H9 (cell line): Measurements from ENCODE around the gene GALNT16. TPM values are rescaled to one million over a fixed set of nuclear protein-coding genes. Genes with fewer than 3 reads are reported as not detected.

Experiments used
- DNase-seq: peaks from one replicate; pipeline ENCODE4 v3.0.0-alpha.2; 2017
- H2AFZ ChIP-seq: one replicate; pipeline ENCODE4 v1.6.1; 2013; ENCODE audit warnings: mild to moderate bottlenecking, low read length, control low read depth, moderate library complexity
- H2AK5ac ChIP-seq: 2 replicates; pipeline ENCODE4 v1.6.1; 2013; ENCODE audit warnings: low read length, control low read depth, mixed read lengths; ENCODE audit not compliant: insufficient read length
- H2BK120ac ChIP-seq: one replicate; pipeline ENCODE4 v1.6.1; 2013; ENCODE audit warnings: low read depth, mild to moderate bottlenecking, low read length, control low read depth, inconsistent platforms; ENCODE audit not compliant: poor library complexity, severe bottlenecking
- H2BK12ac ChIP-seq: 2 replicates; pipeline ENCODE4 v1.6.1; 2013; ENCODE audit warnings: low read length, control low read depth, mixed read lengths, low read depth; ENCODE audit not compliant: insufficient read length
- H2BK15ac ChIP-seq: 2 replicates; pipeline ENCODE4 v1.6.1; 2013; ENCODE audit warnings: low read depth, low read length, control low read depth
- H2BK20ac ChIP-seq: one replicate; pipeline ENCODE4 v1.6.1; 2013; ENCODE audit warnings: low read depth, mild to moderate bottlenecking, low read length, control low read depth, inconsistent platforms; ENCODE audit not compliant: poor library complexity, severe bottlenecking
- H2BK5ac ChIP-seq: 2 replicates; pipeline ENCODE4 v1.6.1; 2013; ENCODE audit warnings: low read length, control low read depth, mixed read lengths; ENCODE audit not compliant: insufficient read length
- H3K14ac ChIP-seq: 2 replicates; pipeline ENCODE4 v1.6.1; 2013; ENCODE audit warnings: low read length, control low read depth; ENCODE audit not compliant: insufficient read depth
- H3K18ac ChIP-seq: 2 replicates; pipeline ENCODE4 v1.6.1; 2013; ENCODE audit warnings: low read depth, mild to moderate bottlenecking, mixed read lengths, low read length, control low read depth; ENCODE audit not compliant: insufficient read length
- H3K23ac ChIP-seq: 2 replicates; pipeline ENCODE4 v1.6.1; 2013; ENCODE audit warnings: low read length, control low read depth, mixed read lengths, low read depth; ENCODE audit not compliant: insufficient read length
- H3K23me2 ChIP-seq: 2 replicates; pipeline ENCODE4 v1.6.1; 2013; ENCODE audit warnings: low read depth, mild to moderate bottlenecking, mixed read lengths, low read length, control low read depth; ENCODE audit not compliant: insufficient read length, poor library complexity, severe bottlenecking
- H3K27ac ChIP-seq: 2 replicates; pipeline ENCODE4 v1.5.1; 2013; ENCODE audit warnings: low read length, control low read depth, mixed read lengths, low read depth; ENCODE audit not compliant: insufficient read length
- H3K27me3 ChIP-seq: 2 replicates; pipeline ENCODE4 v1.6.1; 2013; ENCODE audit warnings: low read length, control low read depth, inconsistent platforms; ENCODE audit not compliant: insufficient read depth
- H3K4ac ChIP-seq: 2 replicates; pipeline ENCODE4 v1.6.1; 2013; ENCODE audit warnings: low read depth, mild to moderate bottlenecking, control low read depth, inconsistent platforms, low read length, moderate library complexity
- H3K4me1 ChIP-seq: 2 replicates; pipeline ENCODE4 v1.6.1; 2013; ENCODE audit warnings: low read length, control low read depth, inconsistent platforms; ENCODE audit not compliant: insufficient read depth
- H3K4me2 ChIP-seq: 2 replicates; pipeline ENCODE4 v1.6.1; 2013; ENCODE audit warnings: low read length, control low read depth, mixed read lengths; ENCODE audit not compliant: insufficient read length, insufficient read depth
- H3K56ac ChIP-seq: 2 replicates; pipeline ENCODE4 v1.6.1; 2013; ENCODE audit warnings: low read depth, mild to moderate bottlenecking, mixed read lengths, low read length, control low read depth; ENCODE audit not compliant: insufficient read length
- H3K79me1 ChIP-seq: 2 replicates; pipeline ENCODE4 v1.6.1; 2013; ENCODE audit warnings: low read depth, mild to moderate bottlenecking, moderate library complexity, low read length, control low read depth, inconsistent platforms; ENCODE audit not compliant: insufficient read depth, poor library complexity, severe bottlenecking
- H3K79me2 ChIP-seq: 2 replicates; pipeline ENCODE4 v1.6.1; 2013; ENCODE audit warnings: low read length, control low read depth, inconsistent platforms; ENCODE audit not compliant: insufficient read depth
- H3K9ac ChIP-seq: 2 replicates; pipeline ENCODE4 v1.6.1; 2013; ENCODE audit warnings: low read length, control low read depth, mixed read lengths; ENCODE audit not compliant: insufficient read length; ENCODE audit errors: extremely low read depth
- H3K9me3 ChIP-seq: one replicate; pipeline ENCODE4 v1.6.1; 2013; ENCODE audit warnings: low read depth, low read length, inconsistent platforms; ENCODE audit not compliant: control insufficient read depth
- H3T11ph ChIP-seq: one replicate; pipeline ENCODE4 v1.6.1; 2013; ENCODE audit warnings: mild to moderate bottlenecking, low read length, control low read depth, inconsistent platforms
- H4K20me1 ChIP-seq: one replicate; pipeline ENCODE4 v1.6.1; 2013; ENCODE audit not compliant: control insufficient read depth, insufficient read length, insufficient read depth
- H4K5ac ChIP-seq: 2 replicates; pipeline ENCODE4 v1.6.1; 2013; ENCODE audit warnings: low read depth, mild to moderate bottlenecking, mixed read lengths, low read length, control low read depth; ENCODE audit not compliant: insufficient read length
- H4K8ac ChIP-seq: replicated peaks from 2 replicates; pipeline ENCODE4 v1.6.1; 2013; ENCODE audit warnings: low read length, control low read depth, mixed read lengths, low read depth; ENCODE audit not compliant: insufficient read length
- H4K91ac ChIP-seq: 2 replicates; pipeline ENCODE4 v1.6.1; 2013; ENCODE audit warnings: low read depth, mild to moderate bottlenecking, moderate library complexity, mixed read lengths, low read length, control low read depth; ENCODE audit not compliant: insufficient read length
- H3K27ac Mint-ChIP-seq, 3 experiments: 2 replicates in 2 of 3; 3 replicates in 1 of 3; pipeline ENCODE4 v1.8.0; 2020 to 2021; ENCODE audit warnings: mixed read lengths in 3 of 3, mild to moderate bottlenecking in 1 of 3, moderate library complexity in 1 of 3
- H3K27me3 Mint-ChIP-seq: 2 replicates; pipeline ENCODE4 v1.8.0; 2021; ENCODE audit warnings: low read depth, mild to moderate bottlenecking, moderate library complexity, mixed read lengths
- H3K36me3 Mint-ChIP-seq, 3 experiments: 2 replicates in 2 of 3; 3 replicates in 1 of 3; pipeline ENCODE4 v1.8.0; 2020 to 2021; ENCODE audit warnings: low read depth in 3 of 3, mixed read lengths in 3 of 3; ENCODE audit not compliant: insufficient read depth in 1 of 3
- H3K4me1 Mint-ChIP-seq, 2 experiments: 2 replicates each; pipeline ENCODE4 v1.8.0; 2020; ENCODE audit warnings: mixed read lengths in 2 of 2
- H3K4me3 Mint-ChIP-seq, 2 experiments: 2 replicates in 1 of 2; 3 replicates in 1 of 2; pipeline ENCODE4 v1.8.0; 2020 to 2021; ENCODE audit warnings: mild to moderate bottlenecking in 2 of 2, mixed read lengths in 2 of 2, moderate library complexity in 1 of 2
- H3K9me3 Mint-ChIP-seq, 2 experiments: 2 replicates in 1 of 2; 3 replicates in 1 of 2; pipeline ENCODE4 v1.8.0; 2020; ENCODE audit warnings: mild to moderate bottlenecking in 2 of 2, mixed read lengths in 2 of 2, moderate library complexity in 1 of 2
- WGBS: extraction: QIAGEN DNeasy Blood & Tissue Kit; methylation state at CpG from one replicate; pipeline ENCODE4 v1.1.7; 2013; ENCODE audit warnings: missing lambda C conversion rate, low lambda C conversion rate, mixed read lengths; ENCODE audit not compliant: insufficient read length; ENCODE audit errors: extremely low coverage; 5-methylcytosine and 5-hydroxymethylcytosine counted together
- total RNA-seq: library from RNA; stranded (reverse); gene quantifications from 2 replicates; pipeline ENCODE4 v1.2.1, GENCODE V29; 2021
- TF ChIP-seq, protein P1 (sequence below): fragments of 200-600 bp; sonication (generic); conservative IDR thresholded peaks from 3 replicates; pipeline ENCODE4 v1.8.0; 2021; ENCODE audit warnings: antibody characterized with exemption, mild to moderate bottlenecking

Gene GALNT16
- total RNA-seq, 1 experiment from 2014 or later: 2.3 TPM

DNA sequence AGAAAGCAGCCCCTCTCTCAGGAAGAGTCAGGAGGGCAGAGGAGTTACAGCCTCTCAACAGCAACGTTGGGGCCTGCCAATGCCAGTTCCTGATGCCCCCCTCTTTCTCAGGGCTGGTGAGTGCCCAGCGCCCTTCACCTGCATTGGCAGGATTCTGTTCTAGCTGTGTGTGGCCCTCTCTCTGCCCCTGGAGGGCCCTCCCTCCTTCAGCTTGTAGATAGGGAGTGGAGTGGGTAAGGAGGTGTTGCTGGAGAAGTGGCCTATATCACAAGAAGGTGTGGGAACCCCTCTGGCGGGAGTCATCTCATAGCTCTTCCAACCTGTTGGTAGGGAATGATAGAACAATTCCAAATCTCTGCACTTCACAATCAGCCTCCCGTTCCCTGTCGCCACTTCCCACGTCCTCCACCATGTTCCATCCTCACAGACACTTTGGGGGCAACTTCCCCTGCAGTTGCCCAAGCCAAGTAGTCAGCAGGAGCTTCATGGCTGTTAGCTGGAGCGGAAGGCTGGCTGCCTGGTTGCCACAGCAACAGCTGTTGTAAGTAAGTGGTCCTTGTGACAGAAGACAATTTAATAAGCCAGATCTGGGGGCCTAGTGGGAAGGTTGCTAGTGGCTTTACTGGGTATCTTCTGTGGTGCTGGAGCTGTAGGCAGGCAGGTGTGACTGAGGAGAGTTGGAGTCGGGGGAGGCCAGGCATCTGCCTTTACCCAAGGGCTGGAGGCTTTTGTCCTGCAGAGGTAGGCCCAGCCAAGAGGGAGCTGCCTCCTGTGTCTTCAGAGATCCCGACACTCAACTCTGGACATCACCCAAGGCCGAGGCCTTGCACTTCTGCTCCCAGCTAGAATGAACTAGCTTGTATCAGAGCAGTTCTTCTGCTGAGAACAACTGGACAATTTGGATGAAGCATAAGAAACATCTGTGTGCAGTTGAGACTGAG, 38.4 kb downstream of the GALNT16 start:
- H3K79me1 ChIP-seq: no peaks in the 10 kb centered on the region
- no CpG with 5 or more reads among the region's 10 CpGs for WGBS
- H3K27ac ChIP-seq: no peak overlapping the region
- H4K20me1 ChIP-seq: no peaks in the 10 kb centered on the region
- no peak overlapping the region for H3T11ph ChIP-seq
- no peak overlapping the region for H3K4me3 Mint-ChIP-seq
- H3K14ac ChIP-seq: no peak overlapping the region
- H3K9me3 ChIP-seq: no peaks in the 10 kb centered on the region
- TF ChIP-seq, protein P1, sequence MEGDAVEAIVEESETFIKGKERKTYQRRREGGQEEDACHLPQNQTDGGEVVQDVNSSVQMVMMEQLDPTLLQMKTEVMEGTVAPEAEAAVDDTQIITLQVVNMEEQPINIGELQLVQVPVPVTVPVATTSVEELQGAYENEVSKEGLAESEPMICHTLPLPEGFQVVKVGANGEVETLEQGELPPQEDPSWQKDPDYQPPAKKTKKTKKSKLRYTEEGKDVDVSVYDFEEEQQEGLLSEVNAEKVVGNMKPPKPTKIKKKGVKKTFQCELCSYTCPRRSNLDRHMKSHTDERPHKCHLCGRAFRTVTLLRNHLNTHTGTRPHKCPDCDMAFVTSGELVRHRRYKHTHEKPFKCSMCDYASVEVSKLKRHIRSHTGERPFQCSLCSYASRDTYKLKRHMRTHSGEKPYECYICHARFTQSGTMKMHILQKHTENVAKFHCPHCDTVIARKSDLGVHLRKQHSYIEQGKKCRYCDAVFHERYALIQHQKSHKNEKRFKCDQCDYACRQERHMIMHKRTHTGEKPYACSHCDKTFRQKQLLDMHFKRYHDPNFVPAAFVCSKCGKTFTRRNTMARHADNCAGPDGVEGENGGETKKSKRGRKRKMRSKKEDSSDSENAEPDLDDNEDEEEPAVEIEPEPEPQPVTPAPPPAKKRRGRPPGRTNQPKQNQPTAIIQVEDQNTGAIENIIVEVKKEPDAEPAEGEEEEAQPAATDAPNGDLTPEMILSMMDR: no peak
- H4K5ac ChIP-seq: no peak overlapping the region
- no peak overlapping the region for H3K18ac ChIP-seq
- H2BK5ac ChIP-seq: no peak overlapping the region
- no peaks in the 10 kb centered on the region for H3K4me1 ChIP-seq
- peaks cover 0 to 4% of the 10 kb centered on the region in 2 experiments; a peak in 1 of 4 replicates for H3K4me1 Mint-ChIP-seq
- H4K91ac ChIP-seq: no peak overlapping the region
- H3K56ac ChIP-seq: no peak overlapping the region
- H2BK15ac ChIP-seq: no peak overlapping the region
- H2BK120ac ChIP-seq: no peak overlapping the region
- no peaks in the 10 kb centered on the region for H3K79me2 ChIP-seq
- H3K36me3 Mint-ChIP-seq: no peaks in the 10 kb centered on the region
- no peak overlapping the region for H2BK12ac ChIP-seq
- H3K27me3 Mint-ChIP-seq: peaks cover 1% of the 10 kb centered on the region
- DNase-seq: no peak
- no peak overlapping the region for H3K4me2 ChIP-seq
- no peak overlapping the region for H3K4ac ChIP-seq
- H3K9ac ChIP-seq: no peak overlapping the region
- no peaks in the 10 kb centered on the region for H3K9me3 Mint-ChIP-seq
- H2BK20ac ChIP-seq: no peak overlapping the region
- no peak overlapping the region for H4K8ac ChIP-seq
- no peak overlapping the region for H3K23ac ChIP-seq
- H3K27me3 ChIP-seq: no peaks in the 10 kb centered on the region
- H2AK5ac ChIP-seq: no peak overlapping the region
- peak overlapping the region in 1 of 3 experiments; percentile 3; a peak in 1 of 7 replicates for H3K27ac Mint-ChIP-seq
- no peak overlapping the region for H2AFZ ChIP-seq
- no peaks in the 10 kb centered on the region for H3K23me2 ChIP-seq
